ENCODE measurements around the gene PDE1A. TPM values are rescaled to one million over a fixed set of nuclear protein-coding genes. Genes with fewer than 3 reads are reported as not detected.

The PDE1A gene
- total RNA-seq, 4 donors from 2014 or later, result 2.3 to 8.1 (median 2.9) TPM

GRCh38 chr2:182128821-182129707, 297.8 kb downstream of the PDE1A start:
- H3K27me3 ChIP-seq, result no peaks in the 10 kb centered on the region
- H3K36me3 ChIP-seq, result no peaks in the 10 kb centered on the region
- no peak overlapping the region for H3K27ac ChIP-seq
- TF ChIP-seq CTCF (IDR thresholded peaks at IDR 0.05) (no peak), POLR2A (IDR thresholded peaks at IDR 0.05) (no peak), POLR2AphosphoS5 (IDR thresholded peaks at IDR 0.05) (no peak), EP300 (IDR thresholded peaks at IDR 0.05) (no peak)
- H3K9me3 ChIP-seq, result no peaks in the 10 kb centered on the region
- 20% methylated on average over 3 of the region's 3 CpGs for WGBS
- no peak overlapping the region for H3K4me3 ChIP-seq
- peaks cover 6% of the 10 kb centered on the region for H3K4me1 ChIP-seq
- DNase-seq (ENCODE audit: low spot score in 2 of 2), result no peak

- Histone ChIP-seq H3K4me1 (no peaks in the 10 kb centered on the region), H3K9me3 (no peaks in the 10 kb centered on the region), H3K27ac (no peak overlapping the region), H3K4me3 (no peak overlapping the region), H3K27me3 (no peaks in the 10 kb centered on the region), H3K36me3 (no peaks in the 10 kb centered on the region)
- TF ChIP-seq POLR2A (IDR thresholded peaks at IDR 0.05) (no peak), POLR2AphosphoS5 (IDR thresholded peaks at IDR 0.05) (no peak), CTCF (IDR thresholded peaks at IDR 0.05) (no peak), EP300 (IDR thresholded peaks at IDR 0.05) (no peak)
- DNase-seq (ENCODE audit: low spot score in 2 of 2), result no peak
- whole genome bisulfite sequencing, result 94% methylated on average over 1 of the region's 1 CpG
Measured at GRCh38 chr2:182117196-182117595, 309.6 kb downstream of the PDE1A start.

GRCh38 chr2:182116774-182117173, 310.1 kb downstream of the PDE1A start:
- Histone ChIP-seq H3K27me3 (no peaks in the 10 kb centered on the region), H3K9me3 (no peaks in the 10 kb centered on the region), H3K4me1 (no peaks in the 10 kb centered on the region), H3K4me3 (no peak overlapping the region), H3K36me3 (no peaks in the 10 kb centered on the region), H3K27ac (no peak overlapping the region)
- no peak for TF ChIP-seq EP300 (IDR thresholded peaks at IDR 0.05)
- no peak for TF ChIP-seq CTCF (IDR thresholded peaks at IDR 0.05)
- no peak for TF ChIP-seq POLR2A (IDR thresholded peaks at IDR 0.05)
- no peak for TF ChIP-seq POLR2AphosphoS5 (IDR thresholded peaks at IDR 0.05)
- 85% methylated on average over 2 of the region's 2 CpGs for WGBS
- DNase-seq (ENCODE audit: low spot score in 2 of 2), result no peak

- DNase-seq (ENCODE audit: low spot score in 2 of 2), result no peak
- H3K9me3 ChIP-seq, result no peaks in the 10 kb centered on the region
- H3K27me3 ChIP-seq, result no peaks in the 10 kb centered on the region
- TF ChIP-seq CTCF (IDR thresholded peaks at IDR 0.05) (no peak), POLR2AphosphoS5 (IDR thresholded peaks at IDR 0.05) (no peak), EP300 (IDR thresholded peaks at IDR 0.05) (no peak), POLR2A (IDR thresholded peaks at IDR 0.05) (no peak)
- H3K36me3 ChIP-seq, result no peaks in the 10 kb centered on the region
- no peak overlapping the region for H3K27ac ChIP-seq
- no peaks in the 10 kb centered on the region for H3K4me1 ChIP-seq
- no peak overlapping the region for H3K4me3 ChIP-seq
Measured at GRCh38 chr2:182115258-182115657, 311.6 kb downstream of the PDE1A start.

- Histone ChIP-seq H3K4me1 (no peaks in the 10 kb centered on the region), H3K4me3 (no peak overlapping the region), H3K36me3 (no peaks in the 10 kb centered on the region), H3K27me3 (no peaks in the 10 kb centered on the region), H3K27ac (no peak overlapping the region), H3K9me3 (no peaks in the 10 kb centered on the region)
- 74% methylated on average over 3 of the region's 3 CpGs for WGBS
- TF ChIP-seq POLR2AphosphoS5 (IDR thresholded peaks at IDR 0.05) (no peak), EP300 (IDR thresholded peaks at IDR 0.05) (no peak)
- DNase-seq (ENCODE audit: low spot score in 2 of 2), result no peak
Measured at GRCh38 chr2:182113334-182113733, 313.5 kb downstream of the PDE1A start.

Data from suprapubic skin (tissue), 4 donors.